HG03175 (cell line): Measurements from ENCODE around the gene PNMA1.

ENCODE experiments used
- ATAC-seq: cut with Tn5 transposase; IDR thresholded peaks from one replicate; pipeline ENCODE4 v1.9.1; 2021; ENCODE audit warnings: mild to moderate bottlenecking, moderate library complexity; ENCODE audit not compliant: unreplicated experiment

PNMA1 gene, protein sequence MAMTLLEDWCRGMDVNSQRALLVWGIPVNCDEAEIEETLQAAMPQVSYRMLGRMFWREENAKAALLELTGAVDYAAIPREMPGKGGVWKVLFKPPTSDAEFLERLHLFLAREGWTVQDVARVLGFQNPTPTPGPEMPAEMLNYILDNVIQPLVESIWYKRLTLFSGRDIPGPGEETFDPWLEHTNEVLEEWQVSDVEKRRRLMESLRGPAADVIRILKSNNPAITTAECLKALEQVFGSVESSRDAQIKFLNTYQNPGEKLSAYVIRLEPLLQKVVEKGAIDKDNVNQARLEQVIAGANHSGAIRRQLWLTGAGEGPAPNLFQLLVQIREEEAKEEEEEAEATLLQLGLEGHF

GRCh38 chr14:73713803-73714655 lies at the start of gene PNMA1:
PNMA1 (minus strand) TSS chr14:73714384; CDS start chr14:73713639, 745 bp downstream.
- ATAC-seq = peak; percentile 76

GRCh38 chr14:73763396-73763795 lies 49.2 kb upstream of the PNMA1 start:
- no peak for ATAC-seq

DNA sequence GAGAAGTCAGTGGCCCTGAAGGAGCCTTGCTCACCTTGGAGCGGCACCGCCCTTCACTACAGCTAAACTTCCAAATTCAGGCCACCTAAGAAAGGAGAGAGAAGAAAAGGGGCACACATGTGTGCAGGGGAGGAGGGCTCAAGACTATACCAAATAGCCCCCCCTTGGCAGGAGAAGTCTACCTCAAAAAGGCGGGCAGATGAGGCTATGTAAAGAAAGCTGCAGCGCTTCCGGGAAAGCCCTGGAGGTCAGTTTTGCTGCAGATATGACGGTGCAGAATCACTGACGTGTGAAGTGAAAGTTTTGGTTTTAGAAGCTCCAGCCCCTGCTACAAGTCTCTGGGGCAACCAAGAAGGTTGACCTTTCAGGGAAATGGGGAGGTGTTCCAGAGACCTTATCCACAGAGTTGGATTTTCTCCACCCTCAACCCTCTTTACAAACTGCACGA lies 48.2 kb upstream of the PNMA1 start:
- ATAC-seq = peak; percentile 31

- no peak for ATAC-seq
Measured at GRCh38 chr14:73761618-73762355, 47.6 kb upstream of the PNMA1 start.

GRCh38 chr14:73760598-73761586 lies 46.7 kb upstream of the PNMA1 start:
- no peak for ATAC-seq

- ATAC-seq = peak; percentile 60
Measured at GRCh38 chr14:73759714-73760597, 45.8 kb upstream of the PNMA1 start.

DNA sequence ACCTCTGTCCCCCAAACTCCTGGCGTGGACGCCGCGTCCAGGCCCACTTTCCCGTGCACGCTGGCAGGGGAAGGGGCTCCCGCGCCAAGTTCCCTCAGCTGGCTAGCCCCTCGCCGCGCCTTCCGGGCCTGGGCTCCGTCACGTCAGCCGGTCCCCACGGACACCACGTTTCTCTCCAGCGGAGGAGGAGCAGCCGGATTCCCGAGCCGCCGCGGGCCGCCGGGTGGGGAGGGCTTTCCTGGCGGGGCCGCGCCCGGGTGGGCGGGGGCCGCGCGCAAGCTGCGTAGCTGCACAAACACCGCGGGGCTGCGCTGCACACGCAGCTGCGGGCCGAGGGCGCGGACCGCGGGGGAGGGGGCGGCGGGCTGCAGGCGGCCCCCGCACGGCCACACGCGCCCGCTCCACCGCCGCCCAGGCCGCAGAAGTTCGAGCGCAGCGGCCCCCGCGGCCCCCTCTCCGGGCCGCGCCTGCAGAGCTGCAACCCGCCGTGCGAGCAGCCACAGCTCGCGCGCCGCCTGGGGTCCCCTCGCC lies 45.1 kb upstream of the PNMA1 start:
- ATAC-seq = no peak

DNA sequence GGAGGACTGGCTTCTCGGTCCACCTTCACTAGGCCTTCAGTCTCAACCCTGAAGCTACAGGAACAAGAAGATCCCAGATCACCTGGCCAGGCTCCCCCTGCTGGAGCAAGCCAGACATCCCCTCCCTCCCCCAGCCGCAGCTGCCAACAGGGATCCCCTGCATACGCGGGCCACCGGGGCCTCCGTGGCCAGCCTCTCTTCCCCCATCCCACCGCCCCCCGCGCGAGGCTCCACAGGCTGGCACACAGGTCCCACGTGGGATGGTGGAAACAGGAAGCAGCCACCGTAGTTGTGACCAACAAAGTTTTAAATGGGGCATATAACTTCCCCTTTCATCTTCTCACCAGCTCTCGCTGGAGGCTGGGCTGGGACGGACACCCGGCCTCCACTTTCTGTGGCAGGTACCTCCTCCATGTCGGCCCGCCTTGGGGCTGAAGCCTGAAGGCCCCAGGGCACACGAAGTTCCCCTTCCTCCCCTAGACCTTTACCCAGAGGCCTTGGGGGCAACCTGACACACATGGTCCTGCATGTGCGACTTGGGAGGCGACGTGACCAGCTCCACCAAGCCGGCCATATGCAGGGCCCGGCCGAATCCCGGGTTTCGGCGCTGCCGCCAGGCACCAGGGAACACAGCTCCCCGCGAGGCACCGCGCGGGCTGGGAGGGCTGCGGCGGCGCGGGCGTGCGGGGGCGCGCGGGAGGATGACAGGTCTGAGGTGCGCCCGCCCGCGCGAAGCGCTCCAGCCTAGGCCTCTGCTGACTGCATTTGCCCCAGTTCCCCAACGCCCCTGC lies 44.4 kb upstream of the PNMA1 start:
- no peak for ATAC-seq

DNA sequence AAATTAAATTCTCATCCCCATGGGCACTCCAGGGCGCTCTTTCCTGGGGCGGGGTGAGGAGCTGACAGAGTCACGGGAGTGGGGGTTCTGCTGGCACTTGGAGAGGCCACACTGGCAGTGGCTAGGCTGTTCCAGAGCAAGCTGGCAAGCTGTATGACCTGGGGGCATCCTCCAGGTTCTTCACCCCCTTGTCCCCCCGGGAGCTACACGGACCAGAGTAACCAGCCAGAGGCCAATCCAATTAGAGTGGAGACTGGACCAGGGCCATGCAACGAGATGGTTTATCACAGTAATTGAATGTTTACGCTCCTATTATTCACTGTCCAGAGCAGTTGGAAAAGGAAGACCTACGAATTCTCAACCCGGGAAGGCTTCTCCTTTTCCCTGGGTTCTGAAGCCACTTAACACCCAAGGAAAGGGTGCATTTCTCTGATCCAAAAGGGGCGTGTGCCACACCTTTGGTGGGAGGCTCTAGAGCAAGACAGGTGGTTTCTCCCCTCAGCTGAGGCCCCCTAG lies 43.8 kb upstream of the PNMA1 start:
- no peak for ATAC-seq

- no peak for ATAC-seq
Measured at GRCh38 chr14:73757381-73757780, 43.2 kb upstream of the PNMA1 start.

GRCh38 chr14:73755434-73756014 lies 41.3 kb upstream of the PNMA1 start:
- no peak for ATAC-seq

GRCh38 chr14:73754911-73755360 lies 40.8 kb upstream of the PNMA1 start:
- ATAC-seq = no peak

DNA sequence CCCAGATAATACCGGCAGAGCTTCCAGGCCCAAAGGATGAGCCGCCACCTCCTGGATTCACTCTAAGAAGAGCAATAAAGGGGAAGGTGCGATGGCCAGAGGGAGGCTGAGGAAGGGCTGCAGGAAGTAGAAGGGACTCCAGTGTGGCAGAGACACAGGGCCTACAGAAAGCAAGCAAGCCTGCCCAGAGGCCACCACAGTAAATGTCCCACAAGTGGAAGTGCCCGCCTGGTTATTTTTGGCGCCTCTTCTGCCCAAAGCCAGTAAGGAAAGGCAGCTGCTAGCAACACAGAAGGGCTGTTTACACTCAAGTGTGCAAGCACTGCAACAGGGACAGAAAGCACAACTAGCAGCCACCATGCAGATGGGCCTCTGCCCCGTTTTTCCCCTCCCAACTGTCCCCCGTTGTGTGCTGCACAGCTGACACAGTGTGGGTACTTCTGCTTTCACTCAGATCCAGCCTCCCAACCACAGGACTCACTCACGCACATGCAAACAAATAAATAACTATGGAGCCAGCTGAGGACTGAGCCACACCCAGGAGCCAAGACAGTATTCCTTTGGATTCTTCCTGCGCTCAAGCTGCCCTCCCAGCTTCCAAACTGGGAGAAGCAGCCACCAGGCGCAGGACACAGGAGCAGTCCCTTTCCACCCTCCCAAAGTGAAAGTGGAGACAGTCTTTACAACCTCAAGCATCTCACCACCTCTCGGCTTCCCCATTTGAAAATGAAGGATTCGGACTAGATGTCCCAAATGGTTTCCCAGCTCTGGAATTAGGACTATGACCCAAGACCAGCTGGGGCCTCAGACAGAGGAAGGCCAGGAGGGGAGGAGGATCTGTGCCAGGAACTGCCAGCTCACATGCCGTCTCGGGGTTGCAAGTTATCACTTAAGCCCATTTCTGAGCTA lies 40.0 kb upstream of the PNMA1 start:
- peak; percentile 50 for ATAC-seq

DNA sequence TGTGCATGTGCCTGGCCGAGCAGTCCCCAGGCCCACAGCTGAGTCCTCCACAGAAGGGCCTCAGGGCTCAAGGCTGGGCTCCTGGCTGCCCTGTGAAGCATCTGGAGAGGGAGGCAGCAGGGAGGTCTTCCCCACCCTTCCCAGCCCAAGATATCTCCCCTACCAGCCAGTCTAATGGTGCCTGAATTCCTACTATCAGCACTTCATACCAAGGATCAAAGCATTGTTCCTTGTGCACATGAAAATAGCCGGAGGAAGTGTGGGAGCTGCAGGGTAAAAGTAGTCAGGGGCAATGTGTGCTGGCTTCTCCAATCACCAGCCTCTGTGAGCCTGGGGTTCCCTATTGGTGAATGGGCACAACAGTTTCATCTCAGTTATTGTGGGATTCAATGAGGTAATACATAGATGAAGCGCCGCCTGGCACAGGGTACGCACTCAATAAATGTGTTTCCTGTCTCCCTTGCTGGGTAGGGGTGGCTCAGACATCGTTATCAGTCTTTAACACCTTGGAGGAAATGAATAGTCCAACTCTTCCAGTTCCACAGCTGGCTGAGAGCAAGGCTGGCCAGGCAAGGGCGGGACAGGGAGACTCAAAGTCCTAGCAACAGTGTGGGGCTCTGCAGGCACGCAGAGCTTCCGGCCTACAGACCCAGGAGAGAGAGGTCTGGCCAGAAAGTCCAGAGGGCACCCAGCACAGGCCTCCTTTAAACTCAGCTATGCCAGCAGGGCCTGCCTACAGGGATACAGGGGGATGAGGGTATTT lies 39.1 kb upstream of the PNMA1 start:
- ATAC-seq = no peak

- ATAC-seq = no peak
Measured at GRCh38 chr14:73752297-73752992, 38.3 kb upstream of the PNMA1 start.
